Midbrain (tissue), 1 donor: Measurements from ENCODE around the gene OSER1.
"Not testable (repeated sequence)": the region's sequence is repeated elsewhere in the genome, so short reads cannot be mapped to it uniquely, and the experiment has no call there.

Experiments
- DNase-seq: peaks from one replicate; lab custom pipeline; 2025; lab: John Stamatoyannopoulos, UW

The OSER1 gene

GRCh38 chr20:44200983-44201382 lies 9.6 kb downstream of the OSER1 start:
- no peak for DNase-seq

DNA sequence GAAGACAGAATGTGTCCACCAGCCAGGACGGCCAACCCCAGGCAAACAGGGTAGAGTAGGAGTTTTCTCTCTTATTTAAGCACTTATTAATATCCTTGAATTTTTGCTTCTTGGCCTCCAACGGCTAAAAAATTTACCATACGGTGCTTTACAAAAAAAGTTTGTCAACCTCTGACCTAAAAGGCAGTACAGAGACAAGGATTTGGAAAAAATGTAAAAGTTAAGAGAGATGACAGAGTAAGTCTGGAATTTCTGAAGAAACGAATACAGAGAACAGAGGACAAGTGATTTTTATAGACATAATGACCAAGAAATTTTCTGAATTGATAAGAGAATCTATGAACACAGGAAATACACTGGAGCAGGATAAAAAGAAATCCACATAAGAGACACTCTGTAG lies 10.2 kb downstream of the OSER1 start:
- no peak for DNase-seq

DNA sequence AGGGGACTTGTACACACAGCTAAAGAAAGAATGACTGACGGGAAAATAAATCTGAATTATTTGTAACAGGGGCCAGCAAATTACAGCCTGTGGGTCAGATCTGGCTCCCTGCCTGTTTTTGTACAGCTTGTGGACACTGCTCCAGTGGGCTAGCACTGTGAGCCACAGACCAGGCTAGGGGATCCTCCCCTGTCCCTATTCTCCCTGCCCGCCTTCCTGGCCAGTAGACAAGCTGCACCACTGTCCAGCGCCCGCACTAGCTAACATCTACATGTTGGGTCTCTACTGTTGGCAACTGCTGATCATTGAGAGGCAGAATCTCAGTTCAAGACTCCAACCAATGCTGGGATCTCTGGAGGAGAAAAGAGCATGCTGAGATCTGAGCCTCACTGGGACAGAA lies 10.7 kb downstream of the OSER1 start:
- no peak for DNase-seq

GRCh38 chr20:44198872-44199271 lies 11.7 kb downstream of the OSER1 start:
- no peak for DNase-seq

GRCh38 chr20:44196271-44196670 lies 14.3 kb downstream of the OSER1 start:
- no peak for DNase-seq

- DNase-seq, result no peak
These were observed 15.0 kb downstream of the OSER1 start for GRCh38 chr20:44195605-44196004.

DNA sequence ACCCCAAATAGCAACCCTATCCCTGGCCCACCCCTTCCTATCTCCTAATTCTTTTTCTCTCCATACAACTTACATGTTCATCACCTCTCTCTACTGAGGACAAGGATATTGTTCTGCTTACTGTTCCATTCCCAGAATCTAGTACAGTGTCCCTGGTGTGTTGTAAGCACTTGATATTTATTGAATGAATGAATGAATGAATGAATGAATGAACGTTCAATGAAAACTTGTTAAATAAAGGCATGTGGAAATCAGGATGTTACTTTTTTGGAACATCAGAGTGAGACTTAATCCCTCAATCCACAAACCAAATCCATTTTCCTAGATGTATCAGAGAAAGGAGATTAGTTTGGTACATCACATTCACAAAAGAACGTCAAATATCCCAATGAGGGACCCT lies 16.8 kb downstream of the OSER1 start:
- DNase-seq, result no peak

GRCh38 chr20:44191640-44192039 lies 18.9 kb downstream of the OSER1 start:
- not testable (repeated sequence) for DNase-seq

DNA sequence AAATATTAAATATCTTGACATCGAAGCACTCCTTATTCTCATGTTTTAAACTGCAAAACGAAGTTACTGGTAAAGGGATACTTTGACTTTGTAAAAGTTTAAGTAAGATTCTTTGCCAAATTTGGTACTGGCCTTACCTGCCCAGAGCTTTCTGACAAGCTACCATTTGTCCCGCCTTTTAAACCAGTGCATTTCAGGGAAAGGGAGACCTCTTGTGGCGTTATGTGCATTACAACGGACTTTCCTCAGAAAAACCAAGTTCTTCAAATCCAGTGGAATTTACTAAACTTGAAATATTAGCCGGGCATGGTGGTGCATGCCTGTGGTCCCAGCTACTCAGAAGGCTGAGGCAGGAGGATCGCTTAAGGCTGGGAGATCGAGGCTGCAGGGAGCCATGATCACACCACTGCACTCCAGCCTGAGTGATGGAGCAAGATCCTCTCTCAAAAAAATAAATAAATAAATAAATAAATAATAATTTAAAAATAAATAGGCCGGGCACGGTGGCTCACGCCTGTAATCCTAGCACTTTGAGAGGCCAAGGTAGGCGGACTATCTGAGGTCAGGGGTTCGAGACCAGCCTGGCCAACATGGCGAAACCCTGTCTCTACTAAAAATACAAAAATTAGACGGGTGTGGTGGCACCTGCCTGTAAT lies 20.2 kb downstream of the OSER1 start:
- peak; percentile 44 for DNase-seq

DNA sequence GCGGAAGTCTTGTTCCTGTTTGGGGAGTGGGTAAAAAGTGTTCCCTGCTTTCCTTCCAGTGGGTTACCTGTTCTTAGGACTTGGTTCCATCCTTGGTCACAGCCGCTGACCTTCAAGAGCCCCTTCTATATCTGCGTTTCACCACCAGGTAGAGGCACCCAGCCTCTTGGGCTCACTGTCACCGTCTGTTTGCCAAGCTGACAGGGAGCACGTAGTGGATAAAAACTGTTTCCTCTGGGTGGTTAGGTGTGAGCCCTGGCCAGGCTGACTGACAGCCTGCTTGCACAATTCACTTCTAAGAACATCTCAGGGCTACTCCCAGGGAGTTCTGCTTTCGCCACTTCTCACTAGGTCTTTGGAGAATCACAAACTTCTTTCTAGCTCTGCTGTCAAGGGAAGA lies 21.8 kb downstream of the OSER1 start:
- no peak for DNase-seq

- no peak for DNase-seq
These were observed 22.5 kb downstream of the OSER1 start for GRCh38 chr20:44187772-44188709.

- no peak for DNase-seq
These were observed 23.4 kb downstream of the OSER1 start, which contains the start of gene JPH2 for GRCh38 chr20:44187054-44187771. TSS of gene JPH2 (minus strand) at chr20:44187188. CDS start at chr20:44186705, 483 bp downstream.

GRCh38 chr20:44186674-44187053 lies 23.9 kb downstream of the OSER1 start:
- no peak for DNase-seq

DNA sequence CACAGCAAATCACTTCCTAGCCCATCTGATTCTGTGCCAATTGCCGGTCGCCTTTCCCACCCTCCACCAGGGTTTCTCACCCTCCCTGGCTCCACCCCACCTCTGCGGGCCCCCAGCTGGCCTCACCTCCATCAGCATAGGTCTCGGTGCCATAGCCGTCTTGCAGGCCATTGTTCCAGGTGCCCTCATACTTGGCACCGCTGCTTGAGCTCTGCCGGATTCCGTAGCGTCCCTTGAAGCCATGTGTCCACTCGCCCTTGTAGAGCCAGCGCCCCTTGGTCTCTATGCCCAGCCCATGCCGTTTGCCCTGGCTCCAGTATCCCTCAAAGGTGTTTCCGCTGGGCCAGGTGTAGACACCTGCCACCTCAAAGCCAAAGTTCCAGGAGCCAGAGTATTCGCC lies 24.4 kb downstream of the OSER1 start:
- DNase-seq, result no peak

DNA sequence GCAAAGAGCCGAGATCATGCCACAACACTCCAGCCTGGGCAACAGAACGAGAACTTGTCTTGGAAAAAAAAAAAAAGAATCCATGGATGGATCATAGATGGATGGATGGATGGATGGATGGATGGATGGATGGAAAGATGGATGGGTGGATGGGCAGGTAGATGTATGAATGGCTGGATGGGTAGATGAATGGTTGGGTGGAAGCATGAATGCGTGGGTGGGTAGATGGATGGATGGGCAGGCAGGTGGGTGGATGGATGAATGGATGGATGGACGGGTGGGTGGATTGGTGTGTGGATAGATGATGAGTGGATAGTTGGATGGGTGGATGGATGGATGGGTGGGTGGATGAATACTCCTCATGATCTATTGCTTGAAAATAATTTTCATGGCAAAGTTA lies 25.0 kb downstream of the OSER1 start:
- no peak for DNase-seq

GRCh38 chr20:44183282-44183681 lies 27.3 kb downstream of the OSER1 start:
- DNase-seq, result no peak

GRCh38 chr20:44182863-44183262 lies 27.7 kb downstream of the OSER1 start:
- no peak for DNase-seq

GRCh38 chr20:44182135-44182765 lies 28.3 kb downstream of the OSER1 start:
- no peak for DNase-seq

DNA sequence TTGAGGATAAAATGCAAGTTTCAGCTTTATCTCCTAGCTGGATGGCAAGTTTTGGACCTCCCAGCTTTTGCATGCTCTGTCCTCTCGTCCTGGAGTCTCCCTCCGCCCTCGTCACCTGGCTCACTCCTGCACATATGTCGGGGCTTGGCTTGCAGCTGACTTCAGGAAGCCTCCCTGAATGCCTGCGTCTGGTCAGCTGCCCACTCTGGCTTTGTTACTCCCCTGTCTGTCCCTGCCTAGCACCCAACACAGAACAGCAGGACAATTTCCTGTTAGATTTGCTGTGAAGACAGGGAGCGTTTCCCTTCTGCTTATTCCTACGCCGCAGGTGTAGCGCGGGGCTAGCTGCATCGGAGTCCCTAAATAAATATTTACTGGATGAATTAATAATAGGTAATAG lies 29.0 kb downstream of the OSER1 start:
- no peak for DNase-seq

GRCh38 chr20:44180814-44181213 lies 29.8 kb downstream of the OSER1 start:
- DNase-seq, result no peak

DNA sequence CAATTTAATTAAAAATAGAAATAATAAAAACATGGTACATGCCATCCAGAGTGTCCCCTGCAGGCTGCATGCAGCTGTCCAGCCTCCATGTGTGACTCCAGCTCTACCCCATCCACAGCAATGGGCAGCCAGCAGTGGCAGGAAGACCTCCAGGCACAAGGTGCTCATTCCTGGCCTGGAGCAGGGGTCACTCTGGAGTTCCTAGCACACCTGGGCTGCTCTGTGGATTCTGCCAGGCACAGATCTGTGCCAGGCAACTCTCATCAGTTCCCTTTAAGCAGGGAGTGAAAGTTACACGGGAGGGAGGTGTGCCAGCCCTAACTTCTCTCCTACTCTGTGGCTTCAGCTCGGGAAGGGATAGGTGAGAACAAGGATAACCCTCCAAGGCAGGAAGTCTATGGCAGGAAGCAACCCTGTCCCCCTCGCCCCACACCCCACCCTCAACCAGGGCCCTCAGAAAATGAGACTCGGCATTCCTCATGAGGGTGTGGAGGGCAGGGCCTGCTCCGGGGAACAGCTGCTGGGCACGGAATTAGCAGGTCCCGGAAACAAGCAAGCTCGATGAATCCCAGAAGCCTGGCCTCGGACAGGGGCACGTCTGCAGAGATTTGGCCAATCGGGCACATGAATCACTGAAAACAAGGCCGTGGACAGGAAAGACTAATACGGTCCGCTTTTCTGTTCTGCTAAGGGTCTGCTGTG lies 33.6 kb downstream of the OSER1 start:
- DNase-seq, result no peak
